Measurements from ENCODE around the gene DOCK3.
"Not testable (repeated sequence)": the region's sequence is repeated elsewhere in the genome, so short reads cannot be mapped to it uniquely, and the experiment has no call there.

DOCK3 gene

DNA sequence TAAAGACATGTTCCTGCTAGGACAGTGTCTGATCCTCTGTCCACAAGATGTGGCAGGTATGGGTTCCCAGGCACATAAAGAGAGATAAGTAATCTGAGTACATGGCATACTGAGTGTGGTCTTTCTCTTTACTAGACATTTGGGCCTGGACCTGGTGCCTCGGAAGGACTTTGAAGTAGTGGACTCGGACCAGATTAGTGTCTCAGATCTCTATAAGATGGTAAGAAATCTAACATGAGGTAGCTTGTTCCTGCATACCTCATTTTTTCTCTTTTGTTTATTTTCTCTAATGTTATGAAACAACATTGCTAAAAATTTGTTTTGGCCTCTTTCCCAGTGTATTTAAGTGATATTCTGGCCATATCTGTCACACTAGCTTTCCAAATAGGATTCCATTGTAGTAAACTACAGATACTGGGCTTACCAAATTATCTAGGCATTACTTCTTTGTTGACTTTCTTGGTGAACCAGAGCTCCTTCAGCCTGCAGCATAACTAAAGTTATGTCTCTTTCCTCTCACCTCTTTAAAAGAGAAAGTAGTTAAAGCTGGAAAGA is 400.6 kb downstream of the DOCK3 start:
- DNase-seq (ENCODE audit: extremely low read depth in 1 of 2, low read depth in 1 of 2), result no peak

DNA sequence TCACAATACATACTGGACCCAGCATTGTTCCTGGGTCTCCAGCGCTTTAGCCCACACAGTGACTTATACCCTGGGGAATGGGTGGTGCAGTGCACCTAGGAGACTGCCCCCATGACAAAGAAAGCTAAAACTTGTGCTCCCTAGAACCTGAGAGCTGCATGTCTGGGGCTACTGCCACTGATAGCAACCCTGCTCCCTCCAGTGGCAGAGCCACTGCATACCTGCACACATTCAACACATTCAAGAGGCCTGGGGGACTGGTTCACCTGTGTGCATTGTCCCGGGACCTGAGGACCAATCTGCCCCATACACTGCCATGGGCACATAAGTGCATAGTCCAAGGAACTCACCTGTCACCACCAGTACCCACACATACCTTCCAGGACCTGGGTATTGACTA is 407.6 kb downstream of the DOCK3 start:
- DNase-seq (ENCODE audit: extremely low read depth in 1 of 2, low read depth in 1 of 2), result no peak

DNA sequence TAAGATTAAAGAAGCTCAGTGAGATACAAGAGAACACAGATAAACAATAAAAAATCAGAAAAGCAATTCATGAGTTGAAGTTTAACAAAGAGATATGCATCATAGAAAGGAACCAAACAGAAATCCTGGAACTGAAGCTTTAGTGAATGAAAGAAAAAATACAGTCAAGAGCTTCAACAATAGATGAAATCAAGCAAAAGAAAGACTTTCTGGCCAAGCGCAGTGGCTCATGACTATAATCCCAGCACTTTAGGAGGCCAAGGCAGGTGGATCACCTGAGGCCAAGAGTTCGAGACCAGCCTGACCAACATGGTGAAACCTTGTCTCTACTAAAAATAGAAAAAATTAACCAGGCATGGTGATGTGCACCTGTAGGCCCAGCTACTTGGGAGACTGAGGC is 408.8 kb downstream of the DOCK3 start:
- DNase-seq (ENCODE audit: extremely low read depth in 1 of 2, low read depth in 1 of 2), result no peak

DNA sequence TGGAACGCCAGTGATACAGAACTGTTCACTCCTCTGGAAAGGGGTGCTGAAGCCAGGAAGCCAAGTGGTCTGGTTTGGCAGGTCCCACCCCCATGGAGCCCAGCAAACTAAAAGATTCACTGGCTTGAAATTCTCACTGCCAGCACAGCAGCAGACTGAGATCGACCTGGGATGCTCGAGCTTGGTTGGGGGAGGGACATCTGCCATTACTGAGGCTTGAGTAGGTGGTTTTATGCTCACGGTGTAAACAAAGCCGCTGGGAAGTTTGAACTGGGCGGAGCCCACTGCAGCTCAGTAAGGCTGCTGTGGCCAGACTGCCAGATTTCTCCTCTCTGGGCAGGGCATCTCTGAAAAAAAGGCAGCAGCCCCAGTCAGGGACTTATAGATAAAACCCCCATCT is 417.4 kb downstream of the DOCK3 start:
- not testable (repeated sequence) for DNase-seq (ENCODE audit: extremely low read depth in 1 of 2, low read depth in 1 of 2)

DNA sequence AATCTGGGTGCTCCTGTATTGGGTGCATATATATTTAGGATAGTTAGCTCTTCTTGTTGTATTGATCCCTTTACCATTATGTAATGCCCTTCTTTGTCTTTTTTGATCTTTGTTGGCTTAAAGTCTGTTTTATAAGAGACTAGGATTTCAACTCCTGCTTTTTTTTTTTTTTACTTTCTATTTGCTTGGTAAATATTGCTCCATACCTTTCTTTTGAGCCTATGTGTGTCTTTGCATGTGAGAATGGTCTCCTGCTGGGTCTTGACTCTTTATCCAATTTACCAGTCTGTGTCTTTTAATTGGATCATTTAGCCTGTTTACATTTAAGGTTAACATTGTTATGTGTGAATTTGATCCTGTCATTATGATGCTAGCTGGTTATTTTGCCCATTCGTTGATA is 420.1 kb downstream of the DOCK3 start:
- not testable (repeated sequence) for DNase-seq (ENCODE audit: extremely low read depth in 1 of 2, low read depth in 1 of 2)

DNA sequence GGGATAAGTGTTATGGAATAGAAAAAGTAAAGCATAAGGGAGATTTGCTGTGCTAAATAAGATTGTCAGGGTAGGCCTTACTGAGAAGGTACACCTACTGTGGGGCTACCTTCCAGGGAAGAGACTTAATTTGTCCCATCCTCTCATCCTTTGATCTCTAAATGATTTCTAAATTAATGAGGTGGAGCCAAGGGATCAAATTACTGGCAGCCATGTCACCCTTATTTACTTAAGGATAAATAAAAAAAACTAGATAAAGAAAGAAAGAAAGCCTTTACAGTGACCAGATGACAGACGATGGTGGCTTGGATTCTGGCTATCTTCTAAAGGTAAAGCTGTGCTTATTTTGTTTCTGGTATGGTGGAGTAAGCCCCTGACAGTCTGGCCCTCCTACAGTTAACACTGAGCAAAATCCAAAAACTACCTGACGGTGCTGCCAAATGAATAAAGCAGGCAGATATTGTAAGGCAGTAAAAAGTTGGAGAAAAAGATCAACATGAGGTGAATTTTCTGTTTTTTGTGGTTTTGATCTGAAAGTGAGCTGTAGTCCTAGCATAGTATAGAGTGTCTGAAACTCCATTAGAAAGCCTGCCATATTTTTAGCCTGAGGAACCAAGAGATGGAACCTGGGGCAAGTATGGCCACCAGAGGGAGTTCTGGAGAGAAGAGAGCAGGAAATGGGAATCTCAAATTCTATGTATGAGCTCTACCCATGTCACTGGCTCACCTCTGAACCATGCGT is 425.2 kb downstream of the DOCK3 start:
- DNase-seq (ENCODE audit: extremely low read depth in 1 of 2, low read depth in 1 of 2), result no peak

DNA sequence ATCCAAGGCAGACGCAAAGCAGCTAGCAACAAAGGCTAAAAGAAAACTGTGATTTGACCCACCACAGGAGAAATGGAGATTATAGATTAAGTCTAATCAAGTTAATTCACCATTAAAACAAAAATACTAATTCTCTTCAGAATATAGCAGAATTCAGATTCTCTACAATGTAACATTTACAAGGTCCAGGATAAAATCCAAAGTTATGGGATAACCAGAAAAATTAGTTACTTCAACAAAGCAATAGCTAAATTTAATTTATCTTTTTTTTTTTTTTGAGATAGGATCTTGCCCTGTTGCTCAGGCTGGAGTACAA is 425.8 kb downstream of the DOCK3 start:
- DNase-seq (ENCODE audit: extremely low read depth in 1 of 2, low read depth in 1 of 2), result no peak

DNA sequence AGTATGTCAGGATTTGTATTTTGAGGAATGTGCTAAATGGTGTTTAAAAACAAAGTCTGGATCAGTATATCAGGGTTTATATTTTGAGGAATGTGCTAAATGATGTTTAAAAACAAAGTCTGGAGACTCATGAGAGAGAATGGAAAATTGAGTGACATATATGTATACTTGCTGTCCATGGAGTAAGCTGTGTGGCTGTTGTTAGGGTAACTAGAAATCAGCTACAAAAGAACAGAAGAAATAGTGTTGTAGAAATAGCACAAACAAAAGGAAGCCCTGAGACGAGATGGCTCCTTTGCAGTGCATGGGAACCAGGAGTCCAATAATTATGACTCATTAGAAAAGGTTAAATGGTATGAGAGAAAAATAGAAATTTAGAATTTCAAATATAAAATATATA is 427.7 kb downstream of the DOCK3 start:
- DNase-seq (ENCODE audit: extremely low read depth in 1 of 2, low read depth in 1 of 2), result no peak

DNA sequence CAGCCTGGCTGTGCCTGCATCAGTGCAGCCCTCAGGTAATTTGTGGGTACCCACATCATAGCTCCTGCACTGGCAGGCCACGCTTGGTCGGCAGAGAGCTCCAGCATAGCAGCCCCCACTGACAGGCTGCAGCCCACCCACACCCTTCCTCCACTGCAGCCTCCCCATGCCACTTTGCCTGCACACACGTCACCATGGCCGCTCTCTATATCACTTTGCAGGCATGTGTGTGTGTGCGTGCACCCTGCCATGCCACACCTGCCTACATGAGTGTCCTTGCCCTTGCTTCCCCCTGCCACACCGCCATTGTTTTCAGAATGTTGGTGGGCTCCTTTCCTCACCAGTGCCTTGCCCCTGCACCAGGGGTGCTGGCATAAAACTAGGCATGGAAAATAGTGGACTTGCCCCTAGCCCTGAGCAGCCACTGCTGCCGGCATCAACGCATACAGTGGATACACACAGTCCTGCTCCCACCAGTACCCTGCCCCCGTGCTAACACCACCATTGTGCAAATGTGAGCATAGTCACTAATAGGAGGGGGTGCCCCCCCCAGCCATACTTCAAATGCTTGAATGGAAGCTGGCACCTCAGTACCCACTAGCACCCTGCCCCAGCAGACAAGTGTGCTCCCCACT is 431.6 kb downstream of the DOCK3 start:
- no peak for DNase-seq (ENCODE audit: extremely low read depth in 1 of 2, low read depth in 1 of 2)

DNA sequence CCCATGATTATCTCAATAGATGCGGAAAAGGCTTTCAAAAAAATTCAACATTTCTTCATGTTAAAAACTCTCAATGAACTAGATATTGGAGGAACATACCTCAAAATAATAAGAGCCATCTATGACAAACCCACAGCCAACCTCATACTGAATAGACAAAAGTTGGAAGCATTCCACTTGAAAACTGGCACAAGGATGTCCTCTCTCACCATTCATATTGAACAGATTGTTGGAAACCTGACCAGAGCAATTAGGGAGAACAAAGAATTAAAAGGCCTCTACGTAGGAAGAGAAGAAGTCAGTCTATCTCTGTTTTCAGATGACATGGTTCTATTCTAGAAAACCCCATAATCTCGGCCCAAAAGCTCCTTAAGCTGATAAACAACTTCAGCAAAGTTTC is 435.9 kb downstream of the DOCK3 start:
- DNase-seq (ENCODE audit: extremely low read depth in 1 of 2, low read depth in 1 of 2), result no peak

DNA sequence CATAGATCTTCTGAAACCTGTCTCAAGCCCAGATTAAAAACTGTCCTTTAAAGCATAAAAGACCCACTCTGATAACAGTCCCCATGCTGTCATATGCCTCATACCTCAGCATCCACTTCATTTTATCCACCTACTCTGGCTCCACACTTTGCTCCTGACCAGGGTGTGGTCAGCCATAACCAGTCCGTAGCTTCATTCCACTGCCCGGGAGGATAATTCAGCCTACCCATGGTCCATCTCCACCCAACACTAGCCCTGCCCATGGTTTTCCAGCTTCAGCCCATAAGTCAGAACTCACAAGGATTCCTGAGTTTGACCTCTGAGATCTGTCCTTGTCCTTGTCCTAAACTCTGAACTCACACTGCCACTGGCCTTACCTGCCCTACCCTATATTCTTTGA is 448.2 kb downstream of the DOCK3 start:
- DNase-seq (ENCODE audit: extremely low read depth in 1 of 2, low read depth in 1 of 2), result no peak

DNA sequence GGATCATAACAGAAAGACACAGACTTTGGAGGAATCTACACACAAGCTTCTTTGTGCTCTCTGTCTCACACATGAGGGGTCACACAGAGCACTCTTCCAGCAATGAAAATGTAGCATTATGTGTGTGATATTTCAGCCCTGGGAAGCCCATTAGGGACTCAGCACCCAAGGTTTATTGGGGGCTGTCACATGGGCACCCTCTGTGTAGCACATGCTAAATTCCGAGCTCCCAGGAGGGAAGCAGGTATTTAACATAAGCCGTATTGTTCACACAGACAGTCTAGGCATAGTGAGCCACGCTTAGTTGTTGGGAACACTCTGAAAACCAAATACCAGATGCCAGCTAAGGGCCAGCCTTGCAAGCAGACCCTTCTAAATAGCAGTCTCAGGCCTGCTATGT is 448.8 kb downstream of the DOCK3 start:
- no peak for DNase-seq (ENCODE audit: extremely low read depth in 1 of 2, low read depth in 1 of 2)

DNA sequence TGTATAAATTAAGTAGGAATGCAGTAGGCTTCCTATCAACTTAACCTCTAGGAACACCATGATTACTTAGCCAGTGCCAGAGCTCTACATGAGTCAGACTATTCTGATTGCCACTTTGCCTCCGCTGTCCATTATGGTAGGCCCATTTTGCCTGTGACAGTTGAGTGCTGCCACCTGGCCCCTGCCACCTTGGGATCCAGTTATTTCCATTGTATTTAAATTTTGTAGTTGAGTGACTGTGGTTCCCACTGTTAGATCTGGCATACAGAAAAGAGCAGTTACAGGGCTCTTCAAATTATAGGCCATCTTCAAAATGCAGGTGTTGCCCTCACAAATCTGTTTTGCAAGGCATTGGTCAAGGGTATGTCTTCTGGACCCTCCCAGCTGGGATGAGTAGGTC is 456.9 kb downstream of the DOCK3 start:
- not testable (repeated sequence) for DNase-seq (ENCODE audit: extremely low read depth in 1 of 2, low read depth in 1 of 2)

DNA sequence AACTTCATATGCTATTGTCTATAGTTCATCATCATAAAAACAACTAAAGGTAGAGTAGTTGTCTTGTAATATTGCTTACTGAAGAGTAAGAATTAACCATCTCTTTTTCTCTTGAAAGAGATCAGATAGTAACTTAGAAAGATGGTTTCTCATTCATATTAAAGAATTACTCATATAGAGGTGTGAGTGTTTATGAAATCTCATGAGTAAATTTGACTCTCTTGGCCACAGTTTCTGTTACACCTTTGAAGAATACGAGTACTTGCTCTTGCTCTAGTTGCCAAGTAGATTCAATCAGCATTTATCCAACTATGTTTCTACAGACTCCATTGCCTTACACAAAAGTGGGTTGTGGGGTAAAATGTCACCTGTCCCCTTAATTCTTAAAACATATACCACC is 463.0 kb downstream of the DOCK3 start:
- no peak for DNase-seq (ENCODE audit: extremely low read depth in 1 of 2, low read depth in 1 of 2)

DNA sequence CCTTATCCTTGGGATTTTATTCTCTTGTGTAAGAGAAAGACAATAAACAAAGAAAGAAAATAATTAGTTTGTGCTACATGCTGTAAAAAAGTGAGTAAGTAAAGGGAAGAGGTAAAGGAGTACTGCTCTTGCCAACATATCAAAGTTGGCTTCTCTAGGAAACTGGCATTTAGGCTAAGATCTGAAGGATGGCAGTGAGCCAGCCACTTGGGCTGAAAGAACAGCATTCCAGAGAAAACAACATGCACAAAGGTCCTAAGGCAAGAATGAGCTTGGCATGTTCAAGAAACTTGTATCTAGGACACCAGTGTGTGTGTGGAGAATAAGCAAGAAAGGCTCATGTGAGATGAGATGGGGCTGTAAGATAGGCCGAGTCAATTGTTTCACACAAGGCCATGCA is 464.9 kb downstream of the DOCK3 start:
- DNase-seq (ENCODE audit: extremely low read depth in 1 of 2, low read depth in 1 of 2), result no peak

DNA sequence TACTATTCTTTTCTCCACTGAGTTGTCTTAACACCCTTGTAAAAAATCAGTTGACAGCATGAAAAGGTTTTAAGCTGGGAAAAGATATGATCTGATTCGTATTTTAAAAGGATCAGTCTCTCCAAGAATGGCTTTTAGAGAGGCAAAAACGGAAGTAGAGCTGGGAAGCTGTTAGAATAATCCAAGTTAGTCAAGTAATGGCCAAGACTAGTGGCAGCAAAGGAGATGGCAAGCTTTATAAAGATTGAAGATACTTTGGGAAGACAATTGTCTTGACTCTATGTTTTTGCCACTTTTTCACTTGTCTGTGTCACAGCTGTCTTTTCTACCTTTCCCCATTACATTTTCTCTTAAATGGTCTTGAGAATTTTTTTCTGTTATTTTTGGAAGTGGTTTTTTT is 466.8 kb downstream of the DOCK3 start:
- no peak for DNase-seq (ENCODE audit: extremely low read depth in 1 of 2, low read depth in 1 of 2)

DNA sequence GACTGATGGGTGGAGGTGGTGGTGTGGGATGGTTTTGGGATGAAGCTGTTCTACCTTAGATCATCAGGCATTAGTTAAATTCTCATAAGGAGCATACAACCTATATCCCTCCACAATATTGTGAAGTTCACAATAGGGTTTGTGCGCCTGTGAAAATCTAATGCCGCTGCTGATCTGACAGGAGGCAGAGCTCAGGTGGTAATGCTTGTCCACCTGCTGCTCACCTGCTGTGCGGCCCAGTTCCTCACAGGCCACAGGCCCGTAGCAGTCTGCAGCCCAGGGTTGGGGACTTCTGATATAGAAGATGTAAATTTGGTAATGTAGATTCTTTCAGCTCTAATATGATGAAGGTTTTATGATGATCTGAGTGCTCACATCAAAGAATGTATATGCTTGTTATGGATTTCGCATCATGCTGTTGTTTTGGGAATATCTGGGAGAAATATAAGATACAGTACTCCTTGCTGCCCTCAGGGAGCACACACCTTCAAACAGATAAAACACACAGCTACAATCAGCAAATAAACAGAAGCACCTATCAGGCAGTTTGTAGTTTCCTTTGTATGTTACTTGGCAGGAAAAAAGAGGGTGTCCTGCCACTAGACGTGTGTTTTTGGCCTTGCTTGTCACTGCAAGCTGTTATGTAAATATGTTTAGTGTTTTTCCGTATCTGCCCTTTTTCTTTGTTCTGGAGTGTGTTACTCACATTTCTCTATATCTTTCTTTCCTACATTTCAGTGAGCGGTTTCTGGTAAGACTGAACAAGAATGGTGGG is 471.3 kb downstream of the DOCK3 start:
- DNase-seq (ENCODE audit: extremely low read depth in 1 of 2, low read depth in 1 of 2), result no peak

DNA sequence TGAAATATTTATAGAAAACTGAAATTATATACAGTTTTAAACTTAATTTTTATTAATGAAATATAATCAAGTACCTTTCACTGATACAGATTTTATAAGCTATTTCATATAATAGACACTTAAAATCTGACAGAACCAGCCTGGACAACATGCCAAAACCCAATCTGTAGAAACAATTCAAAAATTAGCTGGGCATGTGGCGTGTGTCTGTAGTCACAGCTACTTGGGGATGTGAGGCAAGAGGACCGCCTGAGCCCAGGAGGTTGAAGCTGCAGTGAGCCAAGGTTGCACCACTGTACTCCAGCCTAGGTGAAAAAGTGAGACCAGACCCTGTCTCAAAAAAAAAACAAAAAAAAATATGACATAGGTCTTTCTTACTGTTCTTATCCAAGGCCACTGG is 472.1 kb downstream of the DOCK3 start:
- no peak for DNase-seq (ENCODE audit: extremely low read depth in 1 of 2, low read depth in 1 of 2)

DNA sequence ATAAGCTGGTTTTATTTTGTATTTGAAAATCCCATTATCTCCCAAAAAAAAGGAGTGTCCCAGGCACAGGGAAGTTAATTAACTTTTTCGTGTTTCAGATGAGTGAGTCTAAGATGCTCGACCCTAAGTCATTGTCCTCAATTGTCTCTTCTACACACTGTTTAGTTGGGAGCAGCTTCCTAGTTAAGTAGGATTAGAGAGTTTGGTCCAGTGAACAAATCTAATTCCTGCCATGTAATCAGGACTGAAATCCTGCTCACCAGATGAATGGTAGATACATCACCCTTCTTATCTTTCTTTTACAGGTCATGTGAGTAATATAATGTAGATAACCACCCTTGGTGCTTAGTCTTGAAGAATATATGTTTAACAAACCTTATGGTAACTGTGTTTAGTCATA is 481.4 kb downstream of the DOCK3 start:
- no peak for DNase-seq (ENCODE audit: extremely low read depth in 1 of 2, low read depth in 1 of 2)

DNA sequence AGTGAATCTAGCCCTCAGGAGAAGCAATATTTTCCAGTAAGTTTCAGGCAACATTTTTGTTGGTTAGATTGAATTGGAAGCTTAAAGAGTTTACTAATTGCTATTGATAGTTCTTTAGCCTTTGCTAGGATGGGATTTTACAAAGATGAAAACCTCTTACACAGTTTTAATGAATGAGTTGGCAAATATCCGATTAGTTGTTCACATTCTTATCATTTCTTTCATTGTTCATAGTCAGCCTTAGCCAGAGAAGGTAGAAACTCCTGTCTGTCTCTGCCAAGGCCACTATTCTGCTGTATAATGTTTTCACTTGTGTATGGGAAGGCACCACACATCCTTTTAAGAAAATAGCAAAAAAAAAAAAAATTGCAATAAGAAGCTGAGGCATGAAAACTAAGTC is 488.3 kb downstream of the DOCK3 start:
- DNase-seq (ENCODE audit: extremely low read depth in 1 of 2, low read depth in 1 of 2), result no peak

DNA sequence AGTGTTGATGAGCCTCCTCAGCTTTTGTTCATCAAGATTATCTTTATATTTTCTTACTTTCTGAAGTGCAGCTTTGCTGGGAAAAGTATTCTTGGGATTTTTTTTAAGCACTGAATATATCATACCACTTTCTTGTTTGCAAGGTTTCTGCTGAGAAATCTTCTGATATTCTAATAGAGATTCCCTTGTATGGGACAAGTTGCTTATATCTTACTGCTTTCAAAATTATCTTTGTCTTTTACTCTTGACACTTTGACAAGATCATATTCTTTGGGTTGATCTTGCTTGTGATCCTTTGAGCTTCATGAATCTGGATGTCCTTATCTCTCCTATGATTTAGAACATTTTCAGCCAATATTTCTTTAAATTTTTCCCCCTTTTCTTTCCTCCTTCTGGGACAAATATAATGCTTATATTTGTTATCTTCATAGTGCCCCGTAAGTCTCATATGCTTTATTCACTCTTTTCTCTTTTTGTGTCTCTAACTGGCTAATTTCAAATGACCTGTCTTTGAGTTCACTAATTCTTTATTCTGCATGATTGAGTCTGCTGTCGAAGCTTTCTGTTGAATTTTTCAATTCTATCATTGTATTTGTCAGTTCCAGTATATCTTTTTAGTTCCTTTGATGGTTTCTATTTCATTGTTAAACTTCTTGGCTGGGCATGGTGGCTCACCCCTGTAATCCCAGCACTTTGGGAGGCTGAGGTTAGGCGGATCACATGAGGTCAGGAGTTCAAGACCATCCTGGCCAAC is 499.0 kb downstream of the DOCK3 start:
- no peak for DNase-seq (ENCODE audit: extremely low read depth in 1 of 2, low read depth in 1 of 2)
